PC-3 (cell line): Measurements from ENCODE around the gene PLEKHA3. TPM values are rescaled to one million over a fixed set of nuclear protein-coding genes. Genes with fewer than 3 reads are reported as not detected.

Source experiments
- ATAC-seq: fragments of 200-7000 bp; cut with Tn5 transposase; 2 replicates; pipeline ENCODE4 v1.9.1; 2020; ENCODE audit warnings: mild to moderate bottlenecking, moderate library complexity
- BruUV-seq: library from RNA; stranded (reverse); fragments of 400-500 nt; replicated peaks from 2 replicates; lab custom pipeline; 2021; lab: Mats Ljungman, UMichigan
- CTCF ChIA-PET: fragments of 300-600 bp; sonication (Branson Sonifier 250); formaldehyde crosslinking; loops from one replicate; lab custom pipeline; 2022; ENCODE audit warnings: antibody characterized with exemption; lab: Charles Lee
- POLR2A ChIA-PET: fragments of 300-600 bp; sonication (Branson Sonifier 250); formaldehyde crosslinking; loops from one replicate; lab custom pipeline; 2022; ENCODE audit warnings: antibody characterized with exemption; ENCODE audit not compliant: unreplicated experiment; lab: Charles Lee
- DNase-seq: peaks from one replicate; pipeline ENCODE4 v3.0.0-alpha.2; 2015
- H2AFZ ChIP-seq: fragments of 300-600 bp; sonication (generic); 2 replicates; pipeline ENCODE4 v1.6.0; 2016; ENCODE audit warnings: antibody characterized with exemption, low read length
- H3F3A ChIP-seq: fragments of 300-600 bp; sonication (generic); one replicate; pipeline ENCODE4 v1.6.0; 2017; ENCODE audit warnings: antibody characterized with exemption, low read length, control low read depth, mild to moderate bottlenecking; ENCODE audit not compliant: unreplicated experiment
- H3K27ac ChIP-seq: fragments of 300-600 bp; sonication (generic); 2 replicates; pipeline ENCODE4 v1.5.1; 2016; ENCODE audit warnings: mild to moderate bottlenecking, low read length
- H3K27me3 ChIP-seq: fragments of 300-600 bp; sonication (generic); 2 replicates; pipeline ENCODE4 v1.6.1; 2016; ENCODE audit warnings: low read length, mixed read lengths
- H3K36me3 ChIP-seq: fragments of 300-600 bp; sonication (generic); 2 replicates; pipeline ENCODE4 v1.6.1; 2016; ENCODE audit warnings: low read depth, mixed run types, low read length, mixed read lengths
- H3K4me1 ChIP-seq: fragments of 300-600 bp; sonication (generic); 2 replicates; pipeline ENCODE4 v1.5.1; 2016; ENCODE audit warnings: low read length; ENCODE audit not compliant: insufficient read depth
- H3K4me2 ChIP-seq: fragments of 300-600 bp; sonication (generic); 2 replicates; pipeline ENCODE4 v1.6.0; 2016; ENCODE audit warnings: low read length
- H3K4me3 ChIP-seq: fragments of 300-600 bp; sonication (generic); 2 replicates; pipeline ENCODE4 v1.5.1; 2016; ENCODE audit warnings: mild to moderate bottlenecking, low read length, mixed read lengths
- H3K79me2 ChIP-seq: fragments of 300-600 bp; sonication (generic); 2 replicates; pipeline ENCODE4 v1.6.1; 2017; ENCODE audit warnings: low read length, mixed read lengths
- H3K9ac ChIP-seq: fragments of 300-600 bp; sonication (generic); 2 replicates; pipeline ENCODE4 v1.6.0; 2016; ENCODE audit warnings: mild to moderate bottlenecking, low read length
- H3K9me2 ChIP-seq: fragments of 300-600 bp; sonication (generic); replicated peaks from 2 replicates; pipeline ENCODE4 v1.6.1; 2016; ENCODE audit warnings: mixed run types, low read length, mixed read lengths
- H3K9me3 ChIP-seq: fragments of 300-600 bp; sonication (generic); 2 replicates; pipeline ENCODE4 v1.6.1; 2016; ENCODE audit warnings: low read length, mixed read lengths
- H4K20me1 ChIP-seq: fragments of 300-600 bp; sonication (generic); 2 replicates; pipeline ENCODE4 v1.6.1; 2016; ENCODE audit warnings: low read length, mixed read lengths
- CTCF ChIP-seq: fragments of 300-600 bp; sonication (generic); conservative IDR thresholded peaks from 2 replicates; pipeline ENCODE4 v1.5.1; 2017; ENCODE audit warnings: antibody characterized with exemption, low read depth, mild to moderate bottlenecking, low read length
- EZH2 ChIP-seq: fragments of 300-600 bp; sonication (generic); IDR thresholded peaks from one replicate; pipeline ENCODE4 v1.6.1; 2017; ENCODE audit warnings: antibody characterized with exemption, mild to moderate bottlenecking, low read length; ENCODE audit not compliant: unreplicated experiment
- EZH2phosphoT487 ChIP-seq: fragments of 300-600 bp; sonication (generic); IDR thresholded peaks from 2 replicates; pipeline ENCODE4 v1.6.1; 2018; ENCODE audit warnings: mild to moderate bottlenecking, antibody characterized with exemption, low read length, borderline replicate concordance
- intact Hi-C: fragments of 100-400 bp; cut with micrococcal nuclease; formaldehyde crosslinking; loops from 2 replicates; pipeline ENCODE4 v1.9.0; 2023
- total RNA-seq: library from RNA; depleted of rRNA; stranded (reverse); fragments of >200 nt; gene quantifications from 2 replicates; pipeline ENCODE4 v1.2.3, GENCODE V29; 2014

The PLEKHA3 gene
- total RNA-seq, 1 experiment from 2014 or later: 16.7 TPM

GRCh38 chr2:178528647-178529046 lies 48.4 kb downstream of the PLEKHA3 start:
- H3K9ac ChIP-seq: no peak overlapping the region
- ChIA-PET POLR2A (no interaction called here), CTCF (no interaction called here)
- no peak for DNase-seq
- ATAC-seq: no peak
- H2AFZ ChIP-seq: no peak overlapping the region
- no peaks in the 10 kb centered on the region for H4K20me1 ChIP-seq
- H3K4me2 ChIP-seq: no peak overlapping the region
- peaks cover 14% of the 10 kb centered on the region for H3K79me2 ChIP-seq
- no peaks in the 10 kb centered on the region for H3K9me2 ChIP-seq
- H3K36me3 ChIP-seq: 0 out of 2 replicates have a peak, but pooled peaks cover 4% of the 10 kb centered on the region
- H3K9me3 ChIP-seq: no peaks in the 10 kb centered on the region
- intact Hi-C loops: no loop called here
- no peak for TF ChIP-seq CTCF
- no peak for TF ChIP-seq EZH2phosphoT487
- no peak for TF ChIP-seq EZH2
- no peak overlapping the region for H3K4me3 ChIP-seq
- H3K27ac ChIP-seq: no peak overlapping the region
- no peaks in the 10 kb centered on the region for H3K27me3 ChIP-seq
- H3F3A ChIP-seq: no peaks in the 10 kb centered on the region
- BruUV-seq: no TSS peak
- H3K4me1 ChIP-seq: no peaks in the 10 kb centered on the region

DNA sequence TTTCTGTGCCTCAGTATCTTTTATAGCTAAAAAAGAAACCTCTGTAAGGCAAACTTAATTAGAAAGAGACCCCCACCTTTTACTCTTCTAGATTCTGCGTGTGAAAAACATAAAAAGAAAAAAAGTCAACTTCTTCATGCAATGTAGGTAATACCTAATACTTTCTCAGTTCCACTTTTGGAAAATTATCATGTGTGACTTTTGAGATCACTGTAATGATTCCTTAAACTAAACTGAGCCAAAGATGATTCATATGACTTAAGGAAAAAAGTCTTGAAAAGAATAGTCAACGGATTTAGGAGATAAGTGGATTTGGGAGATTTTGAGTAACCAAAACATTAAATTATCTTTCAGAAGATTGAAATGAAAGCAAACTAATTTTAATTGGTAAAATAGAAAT lies 48.9 kb downstream of the PLEKHA3 start:
- intact Hi-C loops: no loop called here
- no peaks in the 10 kb centered on the region for H3K9me3 ChIP-seq
- H3K79me2 ChIP-seq: peaks cover 9% of the 10 kb centered on the region
- POLR2A ChIA-PET: no interaction called here
- DNase-seq: no peak
- H3F3A ChIP-seq: no peaks in the 10 kb centered on the region
- no peak overlapping the region for H2AFZ ChIP-seq
- H4K20me1 ChIP-seq: no peaks in the 10 kb centered on the region
- H3K9ac ChIP-seq: no peak overlapping the region
- BruUV-seq: no TSS peak
- no peak for ATAC-seq
- H3K9me2 ChIP-seq: no peaks in the 10 kb centered on the region
- TF ChIP-seq EZH2 (no peak), EZH2phosphoT487 (no peak), CTCF (no peak)
- no peaks in the 10 kb centered on the region for H3K4me1 ChIP-seq
- no peaks in the 10 kb centered on the region for H3K27me3 ChIP-seq
- no peak overlapping the region for H3K27ac ChIP-seq
- no peak overlapping the region for H3K4me2 ChIP-seq
- H3K4me3 ChIP-seq: no peak overlapping the region
- CTCF ChIA-PET: no interaction called here
- H3K36me3 ChIP-seq: 0 out of 2 replicates have a peak, but pooled peaks cover 4% of the 10 kb centered on the region

GRCh38 chr2:178530131-178530530 lies 49.9 kb downstream of the PLEKHA3 start:
- Histone ChIP-seq H3K79me2 (0 out of 2 replicates have a peak, but pooled peaks cover 5% of the 10 kb centered on the region), H2AFZ (no peak overlapping the region), H3K27me3 (no peaks in the 10 kb centered on the region), H3K36me3 (0 out of 2 replicates have a peak, but pooled peaks cover 4% of the 10 kb centered on the region), H3K9me3 (no peaks in the 10 kb centered on the region), H3K9me2 (no peaks in the 10 kb centered on the region), H3K4me3 (no peak overlapping the region), H3K4me1 (no peaks in the 10 kb centered on the region), H3F3A (no peaks in the 10 kb centered on the region), H3K9ac (no peak overlapping the region), H3K27ac (no peak overlapping the region), H3K4me2 (no peak overlapping the region), H4K20me1 (no peaks in the 10 kb centered on the region)
- DNase-seq: no peak
- intact Hi-C loops: no loop called here
- no peak for TF ChIP-seq EZH2
- TF ChIP-seq CTCF: no peak
- no peak for TF ChIP-seq EZH2phosphoT487
- POLR2A ChIA-PET: no interaction called here
- no TSS peak for BruUV-seq
- no peak for ATAC-seq
- CTCF ChIA-PET: no interaction called here
